ENCODE measurements around the gene TMEM17. TPM values are rescaled to one million over a fixed set of nuclear protein-coding genes. Genes with fewer than 3 reads are reported as not detected.

TMEM17 gene
- total RNA-seq, 1 donor from 2014 or later = 2.0 TPM

- no peak for DNase-seq (ENCODE audit: low spot score)
These were observed 5.6 kb upstream of the TMEM17 start for GRCh38 chr2:62511636-62512035.

GRCh38 chr2:62506421-62506750, 391 bp upstream of the TMEM17 start:
- no peak for DNase-seq (ENCODE audit: low spot score)

- DNase-seq (ENCODE audit: low spot score) = no peak
These were observed 766 bp downstream of the TMEM17 start for GRCh38 chr2:62505109-62505749.

GRCh38 chr2:62504657-62505056, 1.3 kb downstream of the TMEM17 start:
- DNase-seq (ENCODE audit: low spot score) = no peak

- no peak for DNase-seq (ENCODE audit: low spot score)
These were observed 4.0 kb downstream of the TMEM17 start for GRCh38 chr2:62501794-62502500.

GRCh38 chr2:62501069-62501468, 4.9 kb downstream of the TMEM17 start:
- no peak for DNase-seq (ENCODE audit: low spot score)

GRCh38 chr2:62499430-62500060, 6.5 kb downstream of the TMEM17 start:
- DNase-seq (ENCODE audit: low spot score) = no peak

GRCh38 chr2:62498739-62499138, 7.3 kb downstream of the TMEM17 start:
- DNase-seq (ENCODE audit: low spot score) = no peak

GRCh38 chr2:62495761-62496160, 10.2 kb downstream of the TMEM17 start:
- no peak for DNase-seq (ENCODE audit: low spot score)

GRCh38 chr2:62492048-62492447, 13.9 kb downstream of the TMEM17 start:
- DNase-seq (ENCODE audit: low spot score) = no peak

GRCh38 chr2:62489702-62490101, 16.3 kb downstream of the TMEM17 start:
- no peak for DNase-seq (ENCODE audit: low spot score)

GRCh38 chr2:62489162-62489561, 16.8 kb downstream of the TMEM17 start:
- no peak for DNase-seq (ENCODE audit: low spot score)

GRCh38 chr2:62486439-62486765, 19.6 kb downstream of the TMEM17 start:
- no peak for DNase-seq (ENCODE audit: low spot score)

- no peak for DNase-seq (ENCODE audit: low spot score)
These were observed 20.1 kb downstream of the TMEM17 start for GRCh38 chr2:62485761-62486438.

GRCh38 chr2:62482558-62483352, 23.2 kb downstream of the TMEM17 start:
- DNase-seq (ENCODE audit: low spot score) = no peak

- DNase-seq (ENCODE audit: low spot score) = no peak
These were observed 26.1 kb downstream of the TMEM17 start for GRCh38 chr2:62479917-62480316.

- no peak for DNase-seq (ENCODE audit: low spot score)
These were observed 27.9 kb downstream of the TMEM17 start for GRCh38 chr2:62478093-62478580.

- DNase-seq (ENCODE audit: low spot score) = no peak
These were observed 28.4 kb downstream of the TMEM17 start for GRCh38 chr2:62477573-62477972.

GRCh38 chr2:62475172-62476011, 30.6 kb downstream of the TMEM17 start:
- DNase-seq (ENCODE audit: low spot score) = no peak

GRCh38 chr2:62474176-62474575, 31.8 kb downstream of the TMEM17 start:
- no peak for DNase-seq (ENCODE audit: low spot score)

Measured in ureter (tissue), 1 donor.